ENCODE data around the gene RECQL5. TPM values are rescaled to one million over a fixed set of nuclear protein-coding genes. Genes with fewer than 3 reads are reported as not detected.
A peak's percentile ranks its signal among the peaks of the same experiment; 100 is the strongest.
"Not testable (repeated sequence)": the region's sequence is repeated elsewhere in the genome, so short reads cannot be mapped to it uniquely, and the experiment has no call there.

Gene RECQL5
- total RNA-seq, 1 donor from 2014 or later, result 9.8 TPM

GRCh38 chr17:75647921-75648320, 19.0 kb downstream of the RECQL5 start:
- DNase-seq, result no peak

GRCh38 chr17:75647061-75647460, 19.9 kb downstream of the RECQL5 start:
- no peak for DNase-seq

GRCh38 chr17:75646638-75646992, 20.3 kb downstream of the RECQL5 start:
- DNase-seq, result no peak

- DNase-seq, result peak; percentile 67
Observed at GRCh38 chr17:75645889-75646637, 20.9 kb downstream of the RECQL5 start.

GRCh38 chr17:75645501-75645888, 21.5 kb downstream of the RECQL5 start:
- no peak for DNase-seq

GRCh38 chr17:75643643-75644017, 23.3 kb downstream of the RECQL5 start:
- no peak for DNase-seq

GRCh38 chr17:75642784-75643642, 23.9 kb downstream of the RECQL5 start:
- no peak for DNase-seq

- no peak for DNase-seq
Observed at GRCh38 chr17:75642182-75642783, 24.7 kb downstream of the RECQL5 start.

GRCh38 chr17:75641343-75641742, 25.6 kb downstream of the RECQL5 start:
- DNase-seq, result no peak

- no peak for DNase-seq
Observed at GRCh38 chr17:75640556-75641119, 26.3 kb downstream of the RECQL5 start.

- DNase-seq, result no peak
Observed at GRCh38 chr17:75639771-75640555, 27.0 kb downstream of the RECQL5 start.

- no peak for DNase-seq
Observed at GRCh38 chr17:75639327-75639726, 27.6 kb downstream of the RECQL5 start.

GRCh38 chr17:75638893-75639292, 28.1 kb downstream of the RECQL5 start:
- no peak for DNase-seq

GRCh38 chr17:75638039-75638438, 28.9 kb downstream of the RECQL5 start:
- not testable (repeated sequence) for DNase-seq

- no peak for DNase-seq
Observed at GRCh38 chr17:75637551-75637950, 29.4 kb downstream of the RECQL5 start.

- no peak for DNase-seq
Observed at GRCh38 chr17:75637143-75637538, 29.8 kb downstream of the RECQL5 start.

- no peak for DNase-seq
Observed at GRCh38 chr17:75636381-75637142, 30.4 kb downstream of the RECQL5 start.

- no peak for DNase-seq
Observed at GRCh38 chr17:75635610-75636202, 31.2 kb downstream of the RECQL5 start.

GRCh38 chr17:75634754-75635609, 32.0 kb downstream of the RECQL5 start:
- no peak for DNase-seq

GRCh38 chr17:75634376-75634740, 32.6 kb downstream of the RECQL5 start:
- no peak for DNase-seq

Data from occipital lobe (tissue), 2 donors.